ENCODE results near the gene MINDY4.

MINDY4 gene

DNA sequence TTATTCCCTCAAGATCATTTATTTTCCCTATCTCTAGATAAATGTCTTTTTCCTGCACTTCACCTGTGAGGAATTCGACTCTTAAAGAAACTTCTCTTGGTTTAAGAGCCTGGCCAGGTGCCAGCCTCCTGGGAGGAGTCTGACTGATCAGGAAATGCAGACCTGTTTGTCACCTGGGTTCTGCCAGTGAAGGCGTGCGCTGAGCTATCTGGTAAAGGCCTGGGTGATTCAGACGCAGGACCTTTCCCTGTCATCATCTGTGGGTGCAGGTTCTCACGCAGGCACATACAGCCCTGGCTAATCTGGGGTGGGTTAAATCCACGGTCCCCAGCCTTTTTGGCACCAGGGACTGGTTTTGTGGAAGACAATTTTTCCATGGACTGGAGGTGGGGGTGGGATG lies 75.2 kb downstream of the MINDY4 start:
- CTCF ChIA-PET = no interaction called here
- TF ChIP-seq, protein P1, sequence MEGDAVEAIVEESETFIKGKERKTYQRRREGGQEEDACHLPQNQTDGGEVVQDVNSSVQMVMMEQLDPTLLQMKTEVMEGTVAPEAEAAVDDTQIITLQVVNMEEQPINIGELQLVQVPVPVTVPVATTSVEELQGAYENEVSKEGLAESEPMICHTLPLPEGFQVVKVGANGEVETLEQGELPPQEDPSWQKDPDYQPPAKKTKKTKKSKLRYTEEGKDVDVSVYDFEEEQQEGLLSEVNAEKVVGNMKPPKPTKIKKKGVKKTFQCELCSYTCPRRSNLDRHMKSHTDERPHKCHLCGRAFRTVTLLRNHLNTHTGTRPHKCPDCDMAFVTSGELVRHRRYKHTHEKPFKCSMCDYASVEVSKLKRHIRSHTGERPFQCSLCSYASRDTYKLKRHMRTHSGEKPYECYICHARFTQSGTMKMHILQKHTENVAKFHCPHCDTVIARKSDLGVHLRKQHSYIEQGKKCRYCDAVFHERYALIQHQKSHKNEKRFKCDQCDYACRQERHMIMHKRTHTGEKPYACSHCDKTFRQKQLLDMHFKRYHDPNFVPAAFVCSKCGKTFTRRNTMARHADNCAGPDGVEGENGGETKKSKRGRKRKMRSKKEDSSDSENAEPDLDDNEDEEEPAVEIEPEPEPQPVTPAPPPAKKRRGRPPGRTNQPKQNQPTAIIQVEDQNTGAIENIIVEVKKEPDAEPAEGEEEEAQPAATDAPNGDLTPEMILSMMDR (IDR thresholded peaks at IDR 0.05; ENCODE audit: control extremely low read depth, extremely low read depth, low read depth, missing control alignments) = no peak
- DNase-seq (ENCODE audit: extremely low spot score) = no peak
- POLR2A ChIA-PET = no interaction called here

DNA sequence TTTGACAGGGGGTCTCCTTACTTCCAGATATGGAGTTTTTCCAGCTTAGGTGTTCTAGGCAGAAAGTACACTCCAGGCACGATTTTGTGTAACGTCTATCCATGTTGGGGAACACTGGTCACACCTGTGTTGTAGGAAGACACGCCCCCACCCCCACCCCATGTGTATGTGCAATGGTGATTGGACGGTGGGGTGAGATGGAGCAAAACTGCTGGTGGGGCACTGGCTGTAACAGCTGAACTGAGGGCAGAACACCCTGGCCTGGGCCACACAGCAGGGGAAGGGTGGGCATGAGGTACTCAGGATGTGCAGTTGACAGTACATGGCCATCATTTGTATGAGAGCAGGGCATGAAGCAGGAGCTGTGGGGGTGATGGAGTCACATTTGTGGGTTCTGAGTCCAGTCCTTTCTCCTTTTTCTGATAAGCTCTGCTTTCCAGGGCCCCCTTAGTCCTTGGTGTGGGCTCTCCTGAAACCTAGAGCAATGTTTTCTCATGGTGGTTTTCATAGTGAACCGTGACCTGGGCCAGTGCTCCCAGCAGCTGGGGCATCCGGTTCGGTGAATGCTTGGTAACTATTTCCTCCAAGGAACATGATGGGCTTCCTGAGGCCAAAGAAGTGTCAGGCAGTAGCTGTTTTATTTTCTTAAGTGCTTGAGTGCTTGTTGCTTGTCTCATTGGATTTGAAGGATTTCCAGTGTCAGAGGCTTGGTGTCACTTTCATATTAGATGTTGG lies 77.1 kb downstream of the MINDY4 start:
- TF ChIP-seq, protein P1 (IDR thresholded peaks at IDR 0.05; ENCODE audit: control extremely low read depth, extremely low read depth, low read depth, missing control alignments) = no peak
- ChIA-PET CTCF (interaction anchor here (1.0 to 1.2 kb wide), 2 partner anchors 90 to 285 kb away, joined by 3 read pairs; no protein-coding TSS in a partner anchor), POLR2A (no interaction called here)
- no peak for DNase-seq (ENCODE audit: extremely low spot score)

DNA sequence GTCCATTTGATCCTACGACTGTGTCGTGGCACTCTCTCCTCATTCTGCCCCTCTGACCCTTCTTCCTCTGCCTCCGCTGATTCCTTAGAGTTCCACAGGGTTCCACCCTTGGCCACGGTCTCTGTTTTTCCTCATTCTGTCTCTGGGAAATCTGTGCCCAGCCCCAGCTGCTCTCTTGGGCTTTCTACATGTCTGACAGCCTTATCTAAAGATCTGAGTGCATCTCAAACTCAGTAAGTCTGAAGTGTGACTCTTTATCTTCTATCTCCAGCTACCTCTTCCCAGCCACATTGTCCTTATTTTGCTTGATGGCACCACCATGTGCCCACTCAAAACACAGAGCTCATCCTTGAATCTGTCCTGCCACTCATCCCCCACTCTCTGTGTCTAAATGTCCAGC lies 78.3 kb downstream of the MINDY4 start:
- no peak for DNase-seq (ENCODE audit: extremely low spot score)
- TF ChIP-seq, protein P1 (IDR thresholded peaks at IDR 0.05; ENCODE audit: control extremely low read depth, extremely low read depth, low read depth, missing control alignments) = no peak
- ChIA-PET CTCF (interaction anchor here (1.2 kb wide), 1 partner anchor 284 kb away, joined by 3 read pairs; no protein-coding TSS in a partner anchor), POLR2A (no interaction called here)

DNA sequence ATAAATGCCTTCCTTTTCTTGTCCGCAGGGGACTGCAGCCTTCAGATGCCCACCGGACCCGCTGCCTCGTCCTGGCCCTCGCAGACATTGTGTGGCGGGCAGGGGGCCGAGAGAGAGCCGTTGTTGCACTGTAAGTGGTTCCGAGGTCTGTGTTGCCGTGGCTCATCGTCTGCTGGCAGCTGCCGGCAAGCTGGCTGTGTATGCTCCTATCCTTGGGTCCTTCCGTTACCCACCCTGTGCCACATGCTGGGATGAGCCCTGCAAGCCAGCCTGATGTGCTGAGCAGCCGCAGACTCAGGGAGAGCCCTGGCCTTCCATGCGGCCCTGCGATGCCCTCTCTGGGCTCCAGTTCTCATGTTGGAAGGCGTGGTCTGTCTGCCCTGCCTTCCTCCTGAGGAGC lies 79.2 kb downstream of the MINDY4 start:
- ChIA-PET POLR2A (no interaction called here), CTCF (no interaction called here)
- TF ChIP-seq, protein P1 (IDR thresholded peaks at IDR 0.05; ENCODE audit: control extremely low read depth, extremely low read depth, low read depth, missing control alignments) = no peak
- no peak for DNase-seq (ENCODE audit: extremely low spot score)

DNA sequence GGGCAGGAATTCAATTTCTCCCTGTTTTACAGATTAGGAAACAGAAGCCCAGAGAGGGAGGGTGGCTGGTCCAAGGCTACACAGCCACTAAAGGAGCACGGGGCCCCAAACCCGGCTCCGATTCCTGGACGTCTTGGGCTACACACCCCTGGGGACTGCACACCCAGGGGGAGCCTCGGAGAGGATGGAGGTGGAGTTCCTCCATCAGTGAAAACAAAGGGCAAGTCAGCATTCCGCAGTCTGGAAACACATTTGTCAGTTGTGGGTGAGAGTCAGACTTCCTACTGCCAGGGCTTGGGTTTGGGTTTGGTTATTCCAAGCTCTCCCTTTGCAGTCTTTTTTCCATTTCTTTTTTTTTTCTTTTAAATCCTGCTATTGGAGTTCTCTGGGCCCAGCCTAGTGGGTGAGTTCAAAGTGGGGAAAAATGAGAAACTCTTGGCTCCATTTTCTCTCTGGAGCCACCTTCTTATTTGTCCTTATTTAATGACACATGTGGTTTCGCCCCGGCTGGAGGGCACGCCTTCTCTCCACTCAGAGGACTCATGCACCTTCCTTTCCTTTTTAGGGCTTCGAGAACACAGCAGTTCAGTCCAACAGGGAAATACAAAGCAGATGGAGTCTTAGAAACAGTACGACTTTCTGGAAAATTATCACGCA lies 80.6 kb downstream of the MINDY4 start:
- no peak for DNase-seq (ENCODE audit: extremely low spot score)
- POLR2A ChIA-PET = no interaction called here
- CTCF ChIA-PET = no interaction called here
- TF ChIP-seq, protein P1 (IDR thresholded peaks at IDR 0.05; ENCODE audit: control extremely low read depth, extremely low read depth, low read depth, missing control alignments) = no peak

DNA sequence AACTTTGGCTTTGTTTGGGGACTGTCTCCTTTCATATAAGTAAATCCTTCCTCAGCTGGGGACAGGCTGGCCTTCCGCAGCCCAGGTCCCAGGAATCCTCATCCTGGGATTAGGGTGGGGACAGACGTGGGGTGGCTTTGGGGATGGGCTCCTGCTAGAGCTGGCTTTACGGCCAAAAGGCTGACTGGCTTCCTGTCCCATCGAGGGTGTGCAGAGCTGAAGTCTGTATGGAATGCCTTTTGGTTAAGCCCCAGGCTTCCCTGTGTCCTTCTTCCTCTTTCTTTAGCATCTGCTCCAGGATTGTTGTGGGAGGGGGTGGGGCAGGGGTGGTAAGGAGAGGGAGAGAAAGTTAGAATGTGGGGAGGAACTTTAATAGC lies 81.1 kb downstream of the MINDY4 start:
- TF ChIP-seq, protein P1 (IDR thresholded peaks at IDR 0.05; ENCODE audit: control extremely low read depth, extremely low read depth, low read depth, missing control alignments) = no peak
- no peak for DNase-seq (ENCODE audit: extremely low spot score)
- ChIA-PET POLR2A (no interaction called here), CTCF (no interaction called here)
